Measurements from ENCODE around the gene PSAP.

PSAP gene

DNA sequence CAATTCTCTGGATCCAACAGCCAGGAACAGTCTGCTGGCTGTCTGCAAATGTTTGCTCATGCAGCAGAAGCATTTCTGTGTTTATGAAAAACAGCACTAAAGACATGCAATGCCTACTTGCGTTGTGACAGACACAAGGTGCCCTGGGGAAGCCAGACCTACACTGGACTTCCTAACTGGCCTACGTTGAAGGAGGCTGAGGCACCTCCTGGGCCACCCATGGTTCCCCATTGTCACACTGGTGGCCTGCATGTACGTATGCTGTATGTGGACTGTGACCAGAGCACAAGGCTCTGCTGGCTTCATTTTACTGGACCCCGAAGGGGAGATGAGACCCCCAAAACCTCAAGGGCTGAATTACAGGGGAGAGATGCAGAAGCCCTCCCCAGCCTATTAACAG is 27.7 kb downstream of the PSAP start:
- no peak for DNase-seq

GRCh38 chr10:71821909-71822763 is 28.9 kb downstream of the PSAP start:
- DNase-seq, result no peak

DNA sequence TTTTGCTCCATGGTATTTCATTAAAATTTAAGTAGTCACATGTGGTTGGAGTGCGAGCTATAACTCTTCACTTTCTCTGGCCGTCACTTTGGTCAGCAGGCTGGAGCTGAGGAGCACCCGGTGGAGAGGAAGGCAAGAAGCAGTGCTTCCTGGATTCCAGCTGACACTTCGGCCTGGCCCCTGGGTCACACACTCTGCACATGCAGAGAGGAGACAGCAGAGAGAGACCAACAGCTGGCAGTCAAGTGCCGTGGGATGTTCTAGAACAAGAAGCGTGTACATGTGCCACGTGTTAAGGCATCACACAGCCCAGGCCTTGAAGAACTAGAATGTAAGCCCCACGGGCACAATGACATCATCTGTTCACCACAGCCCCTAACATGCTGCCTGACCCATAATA is 30.1 kb downstream of the PSAP start:
- DNase-seq, result no peak

DNA sequence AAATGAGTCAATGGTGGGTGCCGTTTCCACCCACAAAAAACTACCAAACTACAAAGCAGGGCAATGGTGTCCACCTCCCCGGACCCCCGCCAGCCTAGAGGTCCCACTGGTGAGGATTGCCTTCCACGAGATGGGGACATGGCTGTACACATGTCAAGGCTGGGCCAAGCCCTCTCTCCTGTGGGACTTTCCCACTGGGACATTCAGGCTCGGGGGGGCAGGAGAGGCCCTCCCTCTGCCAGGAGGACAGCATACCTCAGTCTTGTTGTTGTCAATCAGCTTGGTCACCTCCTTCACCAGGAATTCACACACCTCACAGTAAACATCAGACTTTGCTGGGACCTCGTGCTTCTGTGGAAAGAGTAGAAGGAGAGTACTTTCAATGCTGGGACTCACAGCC is 31.1 kb downstream of the PSAP start:
- no peak for DNase-seq

DNA sequence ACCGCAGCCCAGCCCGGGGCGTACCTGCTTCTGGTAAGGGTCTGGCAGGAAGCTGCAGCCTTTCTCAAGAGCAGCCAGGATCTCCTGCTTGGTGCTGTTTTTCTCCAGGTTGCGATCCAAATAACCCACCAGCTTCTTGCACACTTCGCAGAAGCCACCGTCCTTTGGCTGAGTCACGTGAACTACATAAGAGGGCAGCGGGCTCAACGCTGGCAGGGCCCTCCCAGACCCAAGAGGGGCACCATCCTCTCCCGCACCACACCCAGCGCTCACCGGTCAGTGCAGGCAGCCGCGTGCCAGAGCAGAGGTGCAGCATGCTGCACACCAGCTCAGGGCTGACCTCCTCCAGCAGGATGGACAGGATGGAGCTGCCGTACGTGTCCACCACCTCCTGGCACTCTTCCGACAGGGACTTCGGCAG is 31.6 kb downstream of the PSAP start:
- no peak for DNase-seq

- no peak for DNase-seq
Observed at GRCh38 chr10:71818674-71819260, 32.3 kb downstream of the PSAP start.

DNA sequence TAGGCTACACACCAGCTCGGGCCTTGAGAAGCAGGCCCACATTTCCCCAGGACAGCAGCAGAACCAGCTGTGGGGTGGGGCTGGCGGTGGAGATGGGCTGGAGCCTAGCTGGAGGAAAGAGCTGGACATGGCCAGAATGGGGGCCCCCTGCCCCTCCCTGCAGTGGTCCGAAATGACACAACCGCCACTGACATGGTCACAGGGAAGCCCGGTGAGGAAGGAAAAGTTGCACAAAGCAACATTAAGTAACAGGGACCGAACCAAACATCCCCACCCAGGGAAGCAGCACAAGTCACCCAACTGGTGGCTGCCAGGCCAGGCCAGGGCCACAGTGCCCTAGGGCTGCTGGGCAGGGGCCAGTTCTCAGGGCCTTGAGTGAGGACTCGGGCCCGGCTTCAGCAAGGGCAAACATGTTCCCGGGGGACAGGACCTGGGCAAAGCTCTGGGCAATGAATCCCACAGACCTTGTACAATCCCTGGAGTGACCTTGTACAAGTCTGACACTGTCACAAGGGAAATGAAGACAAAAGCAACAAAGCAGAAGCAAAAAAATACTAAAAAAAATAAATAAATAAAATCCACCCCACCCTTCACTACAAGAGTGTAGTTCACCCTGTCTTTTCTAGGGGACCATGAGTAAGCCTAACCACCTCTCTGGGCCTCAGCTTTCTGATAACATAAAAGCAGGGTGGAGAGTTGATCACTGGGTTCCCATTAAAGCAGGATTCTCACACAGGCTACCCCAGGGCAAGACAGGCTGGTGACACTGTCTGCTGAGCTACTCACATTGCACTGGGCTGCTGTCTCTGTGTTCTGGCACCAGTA is 33.0 kb downstream of the PSAP start:
- no peak for DNase-seq

- no peak for DNase-seq
Observed at GRCh38 chr10:71816936-71817618, 34.0 kb downstream of the PSAP start.

- DNase-seq, result no peak
Observed at GRCh38 chr10:71816421-71816851, 34.6 kb downstream of the PSAP start.

- no peak for DNase-seq
Observed at GRCh38 chr10:71815515-71816130, 35.4 kb downstream of the PSAP start.

DNA sequence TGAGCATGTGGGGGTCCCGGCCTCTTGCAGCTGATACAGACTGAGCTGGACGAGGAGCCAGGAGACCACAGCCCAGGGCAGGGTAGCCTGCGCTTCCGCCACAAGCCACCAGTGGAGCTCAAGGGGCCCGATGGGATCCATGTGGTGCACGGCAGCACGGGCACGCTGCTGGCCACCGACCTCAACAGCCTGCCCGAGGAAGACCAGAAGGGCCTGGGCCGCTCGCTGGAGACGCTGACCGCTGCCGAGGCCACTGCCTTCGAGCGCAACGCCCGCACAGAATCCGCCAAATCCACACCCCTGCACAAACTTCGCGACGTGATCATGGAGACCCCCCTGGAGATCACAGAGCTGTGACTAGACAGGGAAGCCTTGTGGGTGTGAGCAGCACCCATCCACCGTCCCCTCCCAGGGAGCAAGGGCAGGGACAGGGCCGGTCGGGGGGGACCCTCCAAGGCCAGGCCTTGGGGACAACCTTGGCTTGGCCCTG is 36.1 kb downstream of the PSAP start:
- no peak for DNase-seq

DNA sequence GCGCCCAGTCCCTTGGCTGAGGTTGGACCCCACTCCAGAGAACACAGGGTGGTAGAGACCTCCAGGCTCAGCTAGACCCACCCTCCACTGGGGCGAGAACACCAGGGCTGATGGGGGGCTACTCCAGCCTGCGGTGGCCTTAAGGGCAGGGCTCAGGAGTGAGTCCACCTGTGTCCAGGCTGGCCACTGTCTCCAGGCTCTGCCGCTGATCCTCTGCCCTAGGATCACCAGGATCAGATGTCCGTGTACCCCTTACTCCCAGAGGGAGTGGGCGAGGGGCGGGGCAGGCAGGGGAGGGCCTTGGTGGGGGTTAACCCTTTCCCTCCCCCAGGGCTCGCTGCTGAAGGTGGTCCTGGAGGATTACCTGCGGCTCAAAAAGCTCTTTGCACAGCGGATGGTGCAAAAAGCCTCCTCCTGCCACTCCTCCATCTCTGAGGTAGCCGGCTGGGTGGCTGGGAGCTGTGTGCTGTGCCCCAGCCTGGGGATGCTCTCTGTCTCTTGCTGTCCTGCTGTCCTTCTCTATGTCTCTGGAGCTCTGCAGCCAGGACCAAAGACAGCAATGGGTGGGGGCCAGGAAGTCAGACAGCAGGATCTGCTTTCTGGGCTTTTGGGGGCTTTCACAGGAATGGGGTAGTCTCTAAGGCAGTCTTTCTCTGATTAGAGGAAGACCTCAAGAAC is 38.0 kb downstream of the PSAP start:
- no peak for DNase-seq

DNA sequence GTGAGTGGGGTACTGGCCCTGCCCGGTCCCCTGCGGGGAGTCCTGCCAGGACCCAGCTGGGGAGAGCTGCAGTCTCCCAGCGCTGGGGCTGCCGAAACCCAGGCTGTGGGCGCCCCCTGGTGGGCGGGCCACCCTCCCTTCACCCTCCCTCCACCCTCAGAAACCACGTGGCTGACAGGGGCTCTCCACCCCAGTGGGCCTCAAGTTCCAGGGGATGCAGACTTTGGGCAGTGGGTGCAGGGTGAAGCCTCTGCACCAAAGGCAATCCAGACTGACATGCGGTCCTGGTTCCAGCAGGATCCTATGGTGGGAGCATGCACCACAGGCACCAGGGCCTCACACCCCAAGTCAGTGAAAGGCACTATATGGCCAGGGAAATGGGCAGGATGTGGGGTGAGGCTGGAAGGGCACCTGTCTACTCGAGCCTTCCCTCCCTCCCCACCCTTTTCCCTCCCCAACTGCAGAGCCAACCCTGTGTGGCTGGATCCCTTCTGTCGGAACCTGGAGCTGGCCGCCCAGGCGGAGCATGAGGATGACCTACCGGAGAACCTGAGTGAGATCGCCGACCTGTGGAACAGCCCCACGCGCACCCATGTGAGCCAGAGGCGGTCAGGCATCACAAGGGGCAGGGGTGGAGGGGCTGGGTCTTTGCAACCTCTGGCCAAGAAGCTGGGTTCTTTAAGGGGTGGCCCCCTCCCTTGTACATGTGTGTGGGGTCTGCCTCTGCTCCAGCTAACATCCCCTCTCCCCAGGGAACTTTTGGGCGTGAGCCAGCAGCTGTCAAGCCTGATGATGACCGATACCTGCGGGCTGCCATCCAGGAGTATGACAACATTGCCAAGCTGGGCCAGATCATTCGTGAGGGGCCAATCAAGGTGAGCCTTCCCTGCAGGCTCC is 38.8 kb downstream of the PSAP start:
- peak; percentile 83 for DNase-seq

DNA sequence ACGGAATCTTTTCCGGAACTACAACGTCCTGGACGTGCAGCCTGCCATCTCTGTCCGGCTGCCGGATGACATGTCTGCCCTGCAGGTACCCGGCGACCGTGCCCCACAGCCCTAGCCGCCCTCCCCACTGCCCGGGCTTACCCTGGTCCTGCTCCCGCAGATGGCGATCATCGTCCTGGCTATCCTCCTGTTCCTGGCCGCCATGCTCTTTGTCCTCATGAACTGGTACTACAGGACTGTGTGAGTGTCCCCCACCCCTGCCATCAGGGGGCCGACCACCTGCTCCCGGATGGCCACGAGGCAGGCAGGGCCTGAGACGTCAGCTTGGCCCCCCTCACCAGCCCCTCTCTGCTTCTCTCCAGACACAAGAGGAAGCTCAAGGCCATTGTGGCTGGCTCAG is 39.7 kb downstream of the PSAP start:
- DNase-seq, result no peak

DNA sequence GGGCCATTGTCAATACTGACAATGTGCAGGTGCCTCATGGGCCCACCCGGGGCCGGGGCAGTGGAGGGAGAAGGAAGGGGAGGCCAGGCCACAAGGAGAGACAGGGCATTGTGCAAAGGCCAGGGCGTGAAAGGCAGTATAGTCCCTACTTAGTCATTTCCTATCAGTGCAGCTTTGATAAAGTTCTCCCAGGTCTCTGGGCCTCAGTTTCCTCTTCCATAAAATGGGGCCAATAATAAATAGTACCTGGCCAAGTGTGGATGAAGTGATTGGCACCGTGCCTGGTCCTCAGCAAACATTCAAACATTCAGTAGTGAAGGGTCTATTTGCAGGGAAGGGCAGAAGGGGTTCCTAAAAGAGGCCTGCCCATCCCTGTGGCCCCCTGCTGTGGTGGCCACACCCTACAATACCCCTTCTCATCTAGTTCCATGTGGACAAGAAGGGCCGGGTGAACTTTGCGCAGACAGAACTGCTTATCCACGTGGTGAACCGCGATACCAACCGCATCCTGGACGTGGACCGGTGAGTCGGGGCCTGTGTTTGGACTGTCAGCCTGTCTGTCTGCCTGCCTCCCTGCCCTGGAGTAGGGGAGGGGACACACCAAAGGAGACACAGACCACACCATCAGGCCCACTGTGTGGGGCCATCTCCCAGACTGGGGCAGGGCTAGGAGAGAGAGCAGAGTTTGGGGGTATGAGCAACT is 40.9 kb downstream of the PSAP start:
- no peak for DNase-seq

DNA sequence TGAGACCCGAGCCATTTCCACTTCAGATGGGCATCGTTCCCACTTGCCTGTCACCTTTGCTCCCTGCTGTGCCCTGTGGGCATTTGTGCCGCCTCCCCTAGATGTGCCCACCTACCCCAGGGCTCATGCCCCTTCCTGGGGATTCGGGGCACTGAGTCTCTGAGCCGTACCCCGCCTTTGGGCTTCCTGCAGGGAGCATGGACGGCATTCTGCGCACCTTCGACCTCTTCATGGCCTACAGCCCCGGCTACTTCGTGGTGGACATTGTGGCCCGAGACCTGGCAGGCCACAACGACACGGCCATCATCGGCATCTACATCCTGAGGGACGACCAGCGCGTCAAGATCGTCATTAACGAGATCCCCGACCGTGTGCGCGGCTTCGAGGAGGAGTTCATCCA is 41.4 kb downstream of the PSAP start:
- DNase-seq, result no peak

GRCh38 chr10:71807557-71808510 is 43.2 kb downstream of the PSAP start:
- no peak for DNase-seq

DNA sequence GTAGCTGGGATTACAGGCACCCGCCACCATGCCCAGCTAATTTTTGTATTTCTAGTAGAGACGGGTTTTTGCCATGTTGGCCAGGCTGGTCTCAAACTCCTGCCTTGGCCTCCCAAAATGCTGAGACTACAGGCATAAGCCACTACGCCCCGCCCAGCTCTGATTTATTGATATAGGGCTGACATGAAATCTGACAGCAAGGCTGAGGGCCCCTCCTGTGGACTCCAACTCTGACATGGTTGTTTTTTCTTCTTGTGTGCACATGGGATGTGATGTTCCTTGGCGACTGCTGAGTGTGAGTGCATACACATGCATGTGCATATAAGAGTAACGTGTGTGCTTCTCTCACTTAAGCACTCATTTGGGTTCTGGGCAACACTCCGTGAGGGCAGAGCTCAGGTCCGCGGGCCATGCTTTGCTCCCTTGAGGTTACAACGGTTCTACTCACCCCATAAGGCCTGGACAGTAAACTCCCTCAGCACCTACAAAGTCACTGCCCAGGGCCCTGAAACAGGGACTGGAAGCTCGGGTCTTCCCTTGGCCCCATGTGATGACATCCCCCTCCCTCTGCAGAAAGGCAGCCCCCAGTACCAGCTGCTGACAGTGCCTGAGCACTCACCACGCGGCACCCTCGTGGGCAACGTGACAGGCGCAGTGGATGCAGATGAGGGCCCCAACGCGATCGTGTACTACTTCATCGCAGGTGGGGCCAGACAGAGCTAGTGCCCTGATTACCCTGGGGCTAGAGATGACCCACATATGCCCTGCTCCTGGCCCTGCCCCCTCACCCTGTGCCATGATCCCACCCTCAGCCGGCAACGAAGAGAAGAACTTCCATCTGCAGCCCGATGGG is 44.1 kb downstream of the PSAP start:
- no peak for DNase-seq
